ENCODE data around the gene ZNF385D.

GRCh38 chr3:21668012-21668411 lies 83.0 kb downstream of the ZNF385D start:
- TF ChIP-seq CTCF (conservative IDR thresholded peaks at IDR 0.05; ENCODE audit: low read depth, low read length) (no peak), EZH2 (IDR thresholded peaks at IDR 0.05; ENCODE audit: low read length, unreplicated experiment) (no peak)

Data from PC-3 (cell line).